Stimulated activated memory B cell treated with anti-CD40 and anti-IgM and Interleukin-4, amounts not matched to agents 10 μg/mL and 1 μg/mL and 100 μg/mL, for 72 hours (primary cell): Measurements from ENCODE around the gene KRT83.
A peak's percentile ranks its signal among the peaks of the same experiment; 100 is the strongest.

ENCODE experiments used
- ATAC-seq: fragments of 150-1000 bp; cut with Tn5 transposase; 2 replicates; pipeline ENCODE4 v1.10.0; 2021
- H3K27ac Mint-ChIP-seq: one replicate; pipeline ENCODE4 v1.8.0; 2022; ENCODE audit warnings: mild to moderate bottlenecking, mixed read lengths
- H3K27me3 Mint-ChIP-seq: one replicate; pipeline ENCODE4 v1.8.0; 2022; ENCODE audit warnings: mixed read lengths
- H3K36me3 Mint-ChIP-seq: one replicate; pipeline ENCODE4 v1.8.0; 2022; ENCODE audit warnings: mixed read lengths
- H3K4me1 Mint-ChIP-seq: one replicate; pipeline ENCODE4 v1.8.0; 2022; ENCODE audit warnings: mixed read lengths
- H3K4me3 Mint-ChIP-seq: one replicate; pipeline ENCODE4 v1.8.0; 2022; ENCODE audit warnings: mild to moderate bottlenecking, moderate library complexity, mixed read lengths
- H3K9me3 Mint-ChIP-seq: one replicate; pipeline ENCODE4 v1.8.0; 2022; ENCODE audit warnings: mixed read lengths

The KRT83 gene

GRCh38 chr12:52280319-52280795 lies 40.8 kb downstream of the KRT83 start:
- peaks cover 40% of the 10 kb centered on the region for H3K27me3 Mint-ChIP-seq
- H3K4me1 Mint-ChIP-seq = peaks cover 10% of the 10 kb centered on the region
- no peak overlapping the region for H3K4me3 Mint-ChIP-seq
- ATAC-seq = no peak
- H3K36me3 Mint-ChIP-seq = no peaks in the 10 kb centered on the region
- H3K27ac Mint-ChIP-seq = no peak overlapping the region
- no peaks in the 10 kb centered on the region for H3K9me3 Mint-ChIP-seq

GRCh38 chr12:52279422-52280318 lies 41.5 kb downstream of the KRT83 start:
- Mint-ChIP-seq H3K36me3 (no peaks in the 10 kb centered on the region), H3K27me3 (peaks cover 46% of the 10 kb centered on the region), H3K27ac (no peak overlapping the region), H3K4me3 (no peak overlapping the region), H3K9me3 (no peaks in the 10 kb centered on the region), H3K4me1 (peaks cover 10% of the 10 kb centered on the region)
- ATAC-seq = no peak

- H3K27ac Mint-ChIP-seq = no peak overlapping the region
- H3K9me3 Mint-ChIP-seq = no peaks in the 10 kb centered on the region
- H3K36me3 Mint-ChIP-seq = no peaks in the 10 kb centered on the region
- H3K27me3 Mint-ChIP-seq = peaks cover 55% of the 10 kb centered on the region
- peak; percentile 83 for ATAC-seq
- H3K4me3 Mint-ChIP-seq = no peak overlapping the region
- peaks cover 10% of the 10 kb centered on the region for H3K4me1 Mint-ChIP-seq
Measured at GRCh38 chr12:52278575-52279421, 42.4 kb downstream of the KRT83 start.

- Mint-ChIP-seq H3K4me1 (peaks cover 10% of the 10 kb centered on the region), H3K27me3 (peaks cover 55% of the 10 kb centered on the region), H3K36me3 (no peaks in the 10 kb centered on the region), H3K4me3 (no peak overlapping the region), H3K27ac (no peak overlapping the region), H3K9me3 (no peaks in the 10 kb centered on the region)
- ATAC-seq = no peak
Measured at GRCh38 chr12:52277486-52278245, 43.5 kb downstream of the KRT83 start.

GRCh38 chr12:52275686-52276085 lies 45.5 kb downstream of the KRT83 start:
- H3K27me3 Mint-ChIP-seq = peaks cover 67% of the 10 kb centered on the region
- H3K4me1 Mint-ChIP-seq = peaks cover 10% of the 10 kb centered on the region
- no peaks in the 10 kb centered on the region for H3K9me3 Mint-ChIP-seq
- no peak for ATAC-seq
- H3K27ac Mint-ChIP-seq = no peak overlapping the region
- H3K4me3 Mint-ChIP-seq = no peak overlapping the region
- no peaks in the 10 kb centered on the region for H3K36me3 Mint-ChIP-seq

GRCh38 chr12:52274521-52275120 lies 46.6 kb downstream of the KRT83 start, which contains the start of gene KRT86:
KRT86 (plus strand) TSS chr12:52274645; CDS start chr12:52301917, 27,272 bp downstream.
- H3K4me1 Mint-ChIP-seq = peaks cover 10% of the 10 kb centered on the region
- no peak within 1 kb of the TSS for H3K4me3 Mint-ChIP-seq
- peaks cover 65% of the 10 kb centered on the region for H3K27me3 Mint-ChIP-seq
- no peak within 1 kb of the TSS for H3K27ac Mint-ChIP-seq
- no peak for ATAC-seq
- H3K36me3 Mint-ChIP-seq = no peaks in the 10 kb centered on the region
- H3K9me3 Mint-ChIP-seq = no peaks in the 10 kb centered on the region

- H3K4me3 Mint-ChIP-seq = no peak overlapping the region
- no peaks in the 10 kb centered on the region for H3K4me1 Mint-ChIP-seq
- no peaks in the 10 kb centered on the region for H3K36me3 Mint-ChIP-seq
- H3K9me3 Mint-ChIP-seq = no peaks in the 10 kb centered on the region
- ATAC-seq = no peak
- H3K27ac Mint-ChIP-seq = no peak overlapping the region
- H3K27me3 Mint-ChIP-seq = peaks cover 50% of the 10 kb centered on the region
Measured at GRCh38 chr12:52271158-52271557, 50.0 kb downstream of the KRT83 start.

- no peak overlapping the region for H3K4me3 Mint-ChIP-seq
- no peak overlapping the region for H3K27ac Mint-ChIP-seq
- no peaks in the 10 kb centered on the region for H3K36me3 Mint-ChIP-seq
- H3K27me3 Mint-ChIP-seq = peaks cover 46% of the 10 kb centered on the region
- no peak for ATAC-seq
- no peaks in the 10 kb centered on the region for H3K4me1 Mint-ChIP-seq
- H3K9me3 Mint-ChIP-seq = no peaks in the 10 kb centered on the region
Measured at GRCh38 chr12:52270541-52271070, 50.6 kb downstream of the KRT83 start.

- peaks cover 29% of the 10 kb centered on the region for H3K27me3 Mint-ChIP-seq
- no peaks in the 10 kb centered on the region for H3K9me3 Mint-ChIP-seq
- no peak overlapping the region for H3K4me3 Mint-ChIP-seq
- H3K36me3 Mint-ChIP-seq = no peaks in the 10 kb centered on the region
- no peak overlapping the region for H3K27ac Mint-ChIP-seq
- no peaks in the 10 kb centered on the region for H3K4me1 Mint-ChIP-seq
- no peak for ATAC-seq
Measured at GRCh38 chr12:52268212-52268611, 53.0 kb downstream of the KRT83 start.

GRCh38 chr12:52267699-52268098 lies 53.5 kb downstream of the KRT83 start:
- Mint-ChIP-seq H3K4me1 (no peaks in the 10 kb centered on the region), H3K27me3 (peaks cover 29% of the 10 kb centered on the region), H3K4me3 (no peak overlapping the region), H3K27ac (no peak overlapping the region), H3K36me3 (no peaks in the 10 kb centered on the region), H3K9me3 (no peaks in the 10 kb centered on the region)
- peak; percentile 34 for ATAC-seq

- Mint-ChIP-seq H3K4me1 (no peaks in the 10 kb centered on the region), H3K36me3 (no peaks in the 10 kb centered on the region), H3K27me3 (peaks cover 29% of the 10 kb centered on the region), H3K27ac (no peak overlapping the region), H3K4me3 (no peak overlapping the region), H3K9me3 (no peaks in the 10 kb centered on the region)
- no peak for ATAC-seq
Measured at GRCh38 chr12:52267266-52267665, 53.9 kb downstream of the KRT83 start.

- H3K9me3 Mint-ChIP-seq = no peaks in the 10 kb centered on the region
- H3K27ac Mint-ChIP-seq = no peak overlapping the region
- no peak for ATAC-seq
- H3K36me3 Mint-ChIP-seq = no peaks in the 10 kb centered on the region
- peaks cover 27% of the 10 kb centered on the region for H3K27me3 Mint-ChIP-seq
- no peaks in the 10 kb centered on the region for H3K4me1 Mint-ChIP-seq
- no peak overlapping the region for H3K4me3 Mint-ChIP-seq
Measured at GRCh38 chr12:52266514-52266913, 54.7 kb downstream of the KRT83 start.

- no peaks in the 10 kb centered on the region for H3K36me3 Mint-ChIP-seq
Measured at GRCh38 chr12:52264435-52264825, 56.8 kb downstream of the KRT83 start.

More at GRCh38 chr12:52264435-52264825, 56.8 kb downstream of the KRT83 start:
- no peak for ATAC-seq
- no peak overlapping the region for H3K27ac Mint-ChIP-seq
- no peaks in the 10 kb centered on the region for H3K9me3 Mint-ChIP-seq
- H3K27me3 Mint-ChIP-seq = peaks cover 27% of the 10 kb centered on the region
- no peak overlapping the region for H3K4me3 Mint-ChIP-seq
- no peaks in the 10 kb centered on the region for H3K4me1 Mint-ChIP-seq
